Activated B cell treated with CpG ODN at 0.5 μM for 24 hours (primary cell): Measurements from ENCODE around the gene USP24. TPM values are rescaled to one million over a fixed set of nuclear protein-coding genes. Genes with fewer than 3 reads are reported as not detected.
A peak's percentile ranks its signal among the peaks of the same experiment; 100 is the strongest.
"Not testable (repeated sequence)": the region's sequence is repeated elsewhere in the genome, so short reads cannot be mapped to it uniquely, and the experiment has no call there.

Experiments used
- ATAC-seq: fragments of 200-7000 bp; cut with Tn5 transposase; one replicate; pipeline ENCODE4 v1.10.0; 2021; ENCODE audit warnings: low read depth, mild to moderate bottlenecking, moderate library complexity
- CTCF ChIA-PET: fragments of 350-600 bp; sonication (Branson Sonifier 250); formaldehyde crosslinking; loops from one replicate; lab custom pipeline; 2021; ENCODE audit warnings: antibody characterized with exemption; lab: Charles Lee
- POLR2A ChIA-PET: fragments of 350-600 bp; sonication (Branson Sonifier 250); formaldehyde crosslinking; loops from one replicate; lab custom pipeline; 2021; ENCODE audit warnings: antibody characterized with exemption; lab: Charles Lee
- DNase-seq: peaks from one replicate; pipeline ENCODE4 v3.0.0; 2022
- H3K27ac Mint-ChIP-seq: one replicate; pipeline ENCODE4 v1.8.0; 2020; ENCODE audit warnings: mixed read lengths
- H3K27me3 Mint-ChIP-seq: one replicate; pipeline ENCODE4 v1.8.0; 2021; ENCODE audit warnings: mixed read lengths
- H3K36me3 Mint-ChIP-seq: one replicate; pipeline ENCODE4 v1.8.0; 2021; ENCODE audit warnings: low read depth, mixed read lengths
- H3K4me1 Mint-ChIP-seq: one replicate; pipeline ENCODE4 v1.8.0; 2021; ENCODE audit warnings: mixed read lengths
- H3K4me3 Mint-ChIP-seq: one replicate; pipeline ENCODE4 v1.8.0; 2020; ENCODE audit warnings: mild to moderate bottlenecking, mixed read lengths
- H3K9me3 Mint-ChIP-seq: one replicate; pipeline ENCODE4 v1.8.0; 2020; ENCODE audit warnings: mixed read lengths
- CTCF ChIP-seq: fragments of 200-600 bp; IDR thresholded peaks from one replicate; pipeline ENCODE4 v1.8.0; 2022; ENCODE audit warnings: antibody characterized with exemption, mild to moderate bottlenecking
- intact Hi-C: fragments of 100-400 bp; cut with micrococcal nuclease; formaldehyde crosslinking; loops from one replicate; pipeline ENCODE4 v1.15.1; 2024
- total RNA-seq: library from RNA; stranded (reverse); gene quantifications from 2 replicates; pipeline ENCODE4 v1.2.3, GENCODE V29; 2022

The USP24 gene
- total RNA-seq, 1 donor from 2014 or later: 91.4 TPM

- TF ChIP-seq CTCF: no peak
- H3K4me3 Mint-ChIP-seq: no peak overlapping the region
- POLR2A ChIA-PET: no interaction called here
- no peak for DNase-seq
- ATAC-seq: no peak
- H3K9me3 Mint-ChIP-seq: no peaks in the 10 kb centered on the region
- CTCF ChIA-PET: interaction anchor here (0.7 kb wide), 1 partner anchor 81 kb away, joined by 3 read pairs; no protein-coding TSS in a partner anchor
- peaks cover 65% of the 10 kb centered on the region for H3K4me1 Mint-ChIP-seq
- peaks cover 50% of the 10 kb centered on the region for H3K36me3 Mint-ChIP-seq
- H3K27me3 Mint-ChIP-seq: no peaks in the 10 kb centered on the region
- peak overlapping the region; percentile 14 for H3K27ac Mint-ChIP-seq
- intact Hi-C loops: no loop called here
Measured at GRCh38 chr1:55196433-55197035, 18.6 kb downstream of the USP24 start.

- CTCF ChIA-PET: interaction anchor here (1.3 kb wide), 1 partner anchor 14 kb away, joined by 4 read pairs; no protein-coding TSS in a partner anchor
- Mint-ChIP-seq H3K27ac (peak overlapping the region; percentile 37), H3K9me3 (no peaks in the 10 kb centered on the region), H3K36me3 (peaks cover 45% of the 10 kb centered on the region), H3K27me3 (no peaks in the 10 kb centered on the region), H3K4me1 (peaks cover 59% of the 10 kb centered on the region), H3K4me3 (no peak overlapping the region)
- intact Hi-C loops: no loop called here
- no peak for ATAC-seq
- DNase-seq: no peak
- POLR2A ChIA-PET: interaction anchor here (0.6 kb wide), 1 partner anchor 83 kb away, joined by 3 read pairs; no protein-coding TSS in a partner anchor
- TF ChIP-seq CTCF: no peak
Measured at GRCh38 chr1:55195521-55196233, 19.5 kb downstream of the USP24 start.

DNA sequence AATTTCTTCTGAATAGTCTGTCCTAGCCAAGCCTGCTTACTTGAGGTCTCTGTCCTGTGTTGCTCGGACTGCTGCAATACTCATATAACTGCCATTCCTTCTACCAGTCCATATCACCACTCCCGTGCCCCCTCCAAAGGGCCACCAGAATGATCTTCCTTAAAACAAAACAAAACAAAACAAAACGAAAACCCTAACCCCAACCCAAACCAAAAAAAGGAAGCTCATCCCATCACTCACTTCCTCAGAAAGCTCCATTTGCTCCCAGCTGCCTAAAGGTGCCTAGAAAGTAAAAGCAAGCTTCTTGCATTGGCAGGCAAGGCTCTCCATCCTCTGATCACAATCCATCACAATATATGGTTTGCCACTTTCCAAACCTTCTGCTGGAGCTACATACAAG lies 20.3 kb downstream of the USP24 start:
- H3K4me1 Mint-ChIP-seq: peaks cover 59% of the 10 kb centered on the region
- H3K4me3 Mint-ChIP-seq: no peak overlapping the region
- no peaks in the 10 kb centered on the region for H3K27me3 Mint-ChIP-seq
- no peaks in the 10 kb centered on the region for H3K9me3 Mint-ChIP-seq
- H3K36me3 Mint-ChIP-seq: peaks cover 44% of the 10 kb centered on the region
- TF ChIP-seq CTCF: no peak
- intact Hi-C loops: no loop called here
- ChIA-PET CTCF (interaction anchor here (1.3 kb wide), 1 partner anchor 14 kb away, joined by 4 read pairs; no protein-coding TSS in a partner anchor), POLR2A (interaction anchor here (0.6 kb wide), 1 partner anchor 84 kb away, joined by 3 read pairs; no protein-coding TSS in a partner anchor)
- ATAC-seq (no peak), DNase-seq (no peak)
- peak overlapping the region; percentile 62 for H3K27ac Mint-ChIP-seq

- Mint-ChIP-seq H3K36me3 (peaks cover 36% of the 10 kb centered on the region), H3K9me3 (no peaks in the 10 kb centered on the region), H3K4me3 (no peak overlapping the region), H3K27ac (no peak overlapping the region), H3K4me1 (peaks cover 62% of the 10 kb centered on the region), H3K27me3 (no peaks in the 10 kb centered on the region)
- intact Hi-C loops: no loop called here
- POLR2A ChIA-PET: no interaction called here
- DNase-seq: no peak
- TF ChIP-seq CTCF: no peak
- no peak for ATAC-seq
- CTCF ChIA-PET: no interaction called here
Measured at GRCh38 chr1:55192093-55192492, 23.1 kb downstream of the USP24 start.

- DNase-seq, CTCF ChIA-PET, ATAC-seq, H3K4me3 Mint-ChIP-seq, H3K9me3 Mint-ChIP-seq, POLR2A ChIA-PET, intact Hi-C loops, H3K27me3 Mint-ChIP-seq: not testable (repeated sequence)
- Mint-ChIP-seq H3K4me1 (peaks cover 62% of the 10 kb centered on the region), H3K36me3 (peaks cover 37% of the 10 kb centered on the region), H3K27ac (peak overlapping the region; percentile 10)
Measured at GRCh38 chr1:55191219-55191952, 23.8 kb downstream of the USP24 start.
